T follicular helper cell (primary cell): ENCODE measurements around the gene CERS4.
"Not testable (repeated sequence)": the region's sequence is repeated elsewhere in the genome, so short reads cannot be mapped to it uniquely, and the experiment has no call there.

Source experiments
- DNase-seq: peaks from one replicate; pipeline ENCODE4 v3.0.0-alpha.2; 2020; ENCODE audit warnings: low read depth
- total RNA-seq, 2 experiments: gene quantifications; one replicate each; lab custom pipeline; 2026; lab: John Stamatoyannopoulos, UW

Gene CERS4, protein sequence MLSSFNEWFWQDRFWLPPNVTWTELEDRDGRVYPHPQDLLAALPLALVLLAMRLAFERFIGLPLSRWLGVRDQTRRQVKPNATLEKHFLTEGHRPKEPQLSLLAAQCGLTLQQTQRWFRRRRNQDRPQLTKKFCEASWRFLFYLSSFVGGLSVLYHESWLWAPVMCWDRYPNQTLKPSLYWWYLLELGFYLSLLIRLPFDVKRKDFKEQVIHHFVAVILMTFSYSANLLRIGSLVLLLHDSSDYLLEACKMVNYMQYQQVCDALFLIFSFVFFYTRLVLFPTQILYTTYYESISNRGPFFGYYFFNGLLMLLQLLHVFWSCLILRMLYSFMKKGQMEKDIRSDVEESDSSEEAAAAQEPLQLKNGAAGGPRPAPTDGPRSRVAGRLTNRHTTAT
- total RNA-seq: 20.0 to 26.9 reads per million in 2 experiments

DNA sequence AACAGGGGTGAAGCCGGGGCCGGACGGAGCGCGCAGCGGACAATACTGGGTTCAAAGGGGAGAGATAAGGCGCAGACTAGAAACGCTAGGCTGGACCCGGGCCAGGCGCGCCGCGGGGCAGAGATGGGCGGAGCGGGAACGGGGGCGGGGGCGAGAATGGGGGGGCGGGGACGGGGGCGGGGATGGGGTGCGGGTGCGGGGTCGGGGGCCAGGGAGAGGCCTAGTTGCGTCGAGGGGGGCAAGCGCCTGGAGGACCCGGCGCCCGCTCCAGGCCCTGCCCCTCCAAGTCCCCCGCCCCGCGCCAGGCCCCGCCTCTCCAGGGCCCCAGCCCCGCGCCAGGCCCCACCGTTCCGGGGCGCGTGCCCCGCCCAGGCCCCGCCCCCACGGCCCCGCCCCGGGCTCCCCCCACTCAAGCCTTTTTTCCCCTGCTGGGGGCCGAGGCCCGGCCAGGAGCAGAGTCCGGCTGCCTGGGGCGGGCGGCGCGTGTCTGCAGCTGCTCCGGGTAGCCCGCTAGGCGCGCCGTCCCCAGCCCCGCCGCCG, at the start of gene CERS4:
TSS of gene CERS4 (plus strand) at position 449 of the 540 bp plus-strand sequence. CDS start 41,707 bp downstream, outside the sequence.
- peak; percentile 61 for DNase-seq

DNA sequence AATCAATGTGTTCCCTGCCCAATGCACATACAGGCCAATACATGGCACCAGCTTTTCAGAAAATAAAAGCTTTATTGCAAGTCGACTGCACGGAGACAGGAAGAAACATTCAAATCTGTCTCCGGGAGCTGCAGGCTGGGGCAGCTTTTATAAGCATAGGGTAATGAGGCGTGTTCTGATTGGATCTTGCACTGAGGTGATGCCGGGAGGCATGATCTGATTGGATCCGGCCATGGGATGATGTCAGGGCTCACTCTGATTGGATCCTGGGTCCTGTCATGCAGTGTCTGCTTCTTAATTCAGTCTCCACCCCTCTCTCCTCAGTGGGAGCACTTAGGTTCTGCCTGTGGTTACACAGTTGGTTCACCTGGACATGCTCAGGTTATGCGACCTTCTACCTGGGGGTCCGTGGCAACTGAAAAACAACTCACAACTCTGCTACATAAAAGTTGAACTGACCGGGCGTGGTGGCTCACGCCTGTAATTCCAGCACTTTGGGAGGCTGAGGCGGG, 48.0 kb upstream of the CERS4 start:
- DNase-seq: no peak

DNA sequence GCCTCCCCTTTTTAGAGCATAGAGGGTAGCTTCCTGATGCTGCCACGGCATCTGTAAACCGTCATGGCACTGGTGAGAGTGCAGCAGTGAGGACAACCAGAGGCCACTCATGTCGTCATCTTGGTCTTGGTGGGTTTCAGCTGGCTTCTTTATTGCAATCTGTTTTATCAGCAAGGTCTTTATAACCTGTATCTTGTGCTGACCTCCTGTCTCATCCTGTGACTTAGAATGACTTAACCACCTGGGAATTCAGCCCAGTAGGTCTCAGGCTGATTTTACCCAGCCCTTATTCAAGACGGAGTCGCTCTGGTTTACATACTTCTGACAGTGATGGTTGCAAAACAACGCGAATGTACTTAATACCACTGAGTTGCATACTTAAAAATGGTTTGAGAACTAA, 45.4 kb upstream of the CERS4 start:
- DNase-seq: no peak

DNA sequence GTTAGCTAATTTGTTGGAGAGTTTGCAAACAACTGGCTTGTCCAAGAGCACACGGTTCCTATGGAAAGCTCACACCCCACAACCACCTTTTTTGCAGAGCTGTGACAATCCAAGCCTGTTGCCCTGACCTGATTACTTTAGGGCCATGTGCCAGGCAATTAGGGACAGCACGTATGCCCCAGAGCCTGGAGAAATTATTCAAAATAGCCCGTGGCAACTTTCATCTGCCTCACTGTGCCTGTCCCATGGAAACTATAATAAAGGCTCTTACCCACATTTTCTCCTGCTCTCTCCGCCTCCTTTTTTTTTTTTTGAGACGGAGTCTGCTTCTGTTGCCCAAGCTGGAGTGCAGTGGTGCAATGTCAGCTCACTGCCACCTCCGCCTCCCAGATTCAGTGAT, 41.2 kb upstream of the CERS4 start:
- no peak for DNase-seq

DNA sequence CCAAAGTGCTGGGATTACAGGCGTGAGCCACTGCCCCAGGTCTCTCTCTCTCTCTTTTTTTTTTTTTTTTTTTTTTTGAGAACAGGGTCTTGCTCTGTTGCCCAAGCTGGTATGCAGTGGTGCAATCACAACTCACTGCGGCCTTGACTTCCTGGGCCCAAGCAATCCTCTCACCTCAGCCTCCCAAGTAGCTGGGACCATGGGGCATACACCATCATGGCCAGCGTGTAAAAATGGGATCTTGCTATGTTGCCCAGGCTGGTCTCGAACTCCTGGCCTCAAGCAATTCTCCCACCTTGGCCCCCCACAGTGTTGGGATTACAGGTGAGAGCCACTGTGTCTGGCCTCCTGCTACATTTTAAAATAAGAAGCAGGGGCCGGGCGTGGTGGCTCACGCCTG, 40.6 kb upstream of the CERS4 start:
- DNase-seq: no peak

DNA sequence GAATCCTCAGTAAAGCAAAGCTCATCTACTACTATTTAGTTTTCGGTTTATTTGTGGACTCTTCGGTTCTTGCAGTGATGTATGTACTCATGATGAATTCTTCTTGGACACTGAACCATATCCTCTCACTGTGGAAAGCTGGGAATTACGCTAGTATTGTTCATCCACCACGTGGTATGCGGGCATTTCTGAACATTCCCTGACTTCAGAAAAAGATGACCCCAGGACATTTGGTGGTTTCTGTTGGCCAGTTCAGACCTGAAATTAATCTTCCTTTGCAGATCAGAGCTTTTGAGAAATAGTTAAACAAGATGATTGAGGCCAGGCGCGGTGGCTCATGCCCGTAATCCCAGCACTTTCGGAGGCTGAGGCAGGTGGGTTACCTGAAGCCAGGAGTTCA, 34.5 kb upstream of the CERS4 start:
- no peak for DNase-seq

DNA sequence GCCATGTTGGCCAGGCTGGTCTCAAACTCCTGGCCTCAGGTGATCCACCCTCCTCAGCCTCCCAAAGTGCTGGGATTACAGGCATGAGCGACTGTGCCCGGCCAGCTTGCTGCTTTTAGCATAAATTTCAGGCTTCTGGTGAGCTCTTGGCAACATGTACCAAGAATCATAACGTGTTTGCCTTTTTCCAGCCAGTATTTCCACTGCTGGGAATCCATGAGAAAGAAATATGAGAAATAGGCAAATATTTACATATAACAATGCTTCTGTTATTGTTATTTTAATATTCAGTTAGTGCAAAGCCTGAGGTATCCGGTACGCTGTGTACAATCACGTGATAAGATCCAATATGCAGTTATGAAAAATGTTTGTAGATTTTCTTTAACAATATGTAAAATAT, 29.2 kb upstream of the CERS4 start:
- no peak for DNase-seq

DNA sequence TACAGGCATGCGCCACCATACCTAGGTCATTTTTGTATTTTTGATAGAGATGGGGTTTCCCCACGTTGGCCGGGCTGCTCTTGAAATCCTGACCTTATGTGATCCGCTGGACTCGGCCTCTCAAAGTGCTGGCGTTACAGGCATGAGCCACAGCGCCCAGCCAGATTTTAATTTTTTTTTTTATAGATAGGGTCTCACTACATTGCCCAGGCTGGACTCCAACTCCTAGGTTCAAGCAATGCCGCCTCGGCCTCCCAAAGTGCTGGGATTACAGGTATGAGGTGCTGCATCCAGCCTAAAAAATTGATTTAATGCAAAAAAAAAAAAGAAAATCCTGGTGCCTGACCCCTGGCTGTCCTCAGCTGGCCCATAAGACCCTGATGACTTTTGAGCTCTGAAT, 24.9 kb upstream of the CERS4 start:
- no peak for DNase-seq

DNA sequence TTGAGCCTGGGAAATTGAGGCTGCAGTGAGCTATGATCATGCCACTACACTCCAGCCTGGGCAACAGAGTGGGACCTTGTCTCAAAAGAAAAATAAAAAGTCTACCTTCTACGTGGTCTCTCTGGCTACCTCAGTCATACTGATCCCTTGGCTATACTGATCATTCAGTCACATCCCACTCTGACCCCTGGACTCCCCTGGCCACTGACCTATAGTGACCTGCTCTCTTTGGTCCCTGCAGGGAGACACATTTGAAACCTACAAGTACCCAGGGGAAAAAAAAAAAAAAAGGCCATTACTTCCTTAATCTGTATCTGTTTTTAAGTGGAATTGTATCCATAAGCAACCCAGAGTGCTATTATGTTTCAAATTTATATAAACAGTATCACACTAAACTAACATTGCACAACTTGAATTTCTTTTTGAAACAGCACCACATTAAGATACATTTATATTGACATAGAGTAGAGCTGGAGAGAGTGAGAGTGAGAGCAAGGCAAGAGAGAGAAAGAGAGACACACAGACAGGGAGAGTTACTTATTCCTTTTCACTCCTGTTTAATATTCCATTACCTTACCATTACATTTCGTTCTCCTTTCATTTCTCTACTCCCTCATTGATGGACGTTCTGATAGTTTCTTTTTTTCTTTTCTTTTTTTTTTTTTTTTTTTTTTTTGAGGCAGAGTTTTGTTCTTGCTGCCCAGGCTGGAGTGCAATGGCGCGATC, 23.7 kb upstream of the CERS4 start:
- DNase-seq: no peak

DNA sequence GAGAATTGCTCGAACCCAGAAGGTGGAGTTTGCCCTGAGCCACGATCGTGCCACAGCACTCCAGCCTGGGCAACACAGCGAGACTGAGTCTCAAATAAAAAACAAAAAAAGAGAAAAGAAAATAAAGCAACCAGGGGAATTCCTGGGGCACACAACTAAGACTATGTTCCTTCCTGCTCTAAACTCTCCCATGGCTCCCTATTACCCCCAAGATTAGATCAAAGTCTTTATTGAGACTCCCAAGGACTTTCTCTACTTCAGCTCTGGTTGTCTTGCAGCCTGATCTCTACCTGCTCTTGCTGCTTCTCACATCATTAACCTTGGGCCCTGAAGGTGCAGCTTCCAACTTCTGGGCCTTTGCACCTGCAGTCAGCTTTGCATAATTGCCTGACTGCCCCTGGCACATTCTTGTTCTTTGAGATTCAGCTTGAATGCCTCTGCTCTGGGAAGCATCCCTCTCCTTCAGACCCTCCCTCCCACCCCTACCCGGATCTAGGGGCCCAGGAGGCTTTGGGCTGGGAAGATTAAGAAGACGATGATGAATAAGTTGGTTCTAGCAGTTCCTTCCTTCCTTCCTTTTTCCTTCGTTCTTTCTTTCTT, 16.8 kb upstream of the CERS4 start:
- no peak for DNase-seq

DNA sequence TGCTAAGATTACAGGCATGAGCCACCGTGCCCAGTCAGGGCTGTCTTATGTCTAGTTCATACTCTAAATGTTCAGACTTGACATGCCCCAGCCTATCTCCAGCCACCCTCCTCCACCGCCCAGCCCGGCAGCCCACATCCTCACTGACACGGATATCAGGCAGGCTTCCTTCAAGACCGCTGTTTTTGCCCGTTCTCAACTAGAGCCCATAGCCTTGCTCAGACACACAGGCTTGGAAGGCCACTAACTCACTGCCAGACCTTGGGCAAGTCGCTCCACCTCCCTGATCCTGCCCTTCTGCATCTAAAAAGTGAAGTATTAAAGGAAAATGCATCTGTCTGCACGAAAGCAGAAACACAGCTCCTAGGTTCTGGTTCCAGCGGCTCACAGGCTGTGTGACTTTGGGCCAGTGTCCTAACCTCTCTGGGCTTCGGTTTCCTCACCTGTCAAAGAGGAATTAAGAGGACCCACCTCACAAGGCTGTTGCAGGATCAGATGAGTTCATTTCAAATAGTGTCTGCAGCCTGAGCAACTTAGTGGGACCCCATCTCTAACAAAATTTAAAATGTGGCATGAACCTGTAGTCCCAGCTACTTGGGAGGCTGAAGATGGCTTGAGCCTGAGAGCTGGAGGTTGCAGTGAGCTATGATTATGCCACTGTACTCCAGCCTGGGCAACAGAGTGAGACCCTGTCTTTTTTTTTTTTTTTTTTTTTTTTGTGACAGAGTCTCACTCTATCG, 14.5 kb upstream of the CERS4 start:
- no peak for DNase-seq

DNA sequence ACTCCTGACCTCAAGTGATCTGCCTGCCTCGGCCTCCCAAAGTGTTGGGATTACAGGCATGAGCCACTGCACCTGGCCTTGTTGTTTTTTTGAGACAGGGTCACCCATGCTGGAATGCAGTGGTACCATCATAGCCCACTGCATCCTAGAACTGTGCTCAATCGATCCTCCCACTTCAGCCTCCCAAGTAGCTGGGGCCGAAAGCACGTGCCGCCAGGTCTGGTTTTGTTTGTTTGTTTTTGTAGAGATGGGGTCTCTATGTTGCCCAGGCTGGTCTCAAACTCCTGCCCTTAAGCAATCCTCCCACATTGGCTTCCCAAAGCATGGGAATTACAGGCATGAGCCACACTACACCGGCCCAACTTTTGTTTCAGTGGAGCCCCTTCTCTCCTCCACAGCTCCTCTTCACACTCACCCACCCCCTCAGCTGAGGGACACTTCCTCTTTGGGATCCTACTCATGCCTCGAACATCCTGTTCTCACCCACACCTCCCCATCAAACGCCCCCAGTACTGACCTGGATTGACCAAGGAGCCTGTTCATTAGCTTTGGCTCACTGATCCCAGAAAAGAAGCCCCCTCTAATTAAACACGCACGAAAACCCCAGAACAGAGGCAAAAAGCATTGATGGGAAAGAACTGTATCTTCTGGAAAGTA, 12.8 kb upstream of the CERS4 start:
- DNase-seq: no peak

DNA sequence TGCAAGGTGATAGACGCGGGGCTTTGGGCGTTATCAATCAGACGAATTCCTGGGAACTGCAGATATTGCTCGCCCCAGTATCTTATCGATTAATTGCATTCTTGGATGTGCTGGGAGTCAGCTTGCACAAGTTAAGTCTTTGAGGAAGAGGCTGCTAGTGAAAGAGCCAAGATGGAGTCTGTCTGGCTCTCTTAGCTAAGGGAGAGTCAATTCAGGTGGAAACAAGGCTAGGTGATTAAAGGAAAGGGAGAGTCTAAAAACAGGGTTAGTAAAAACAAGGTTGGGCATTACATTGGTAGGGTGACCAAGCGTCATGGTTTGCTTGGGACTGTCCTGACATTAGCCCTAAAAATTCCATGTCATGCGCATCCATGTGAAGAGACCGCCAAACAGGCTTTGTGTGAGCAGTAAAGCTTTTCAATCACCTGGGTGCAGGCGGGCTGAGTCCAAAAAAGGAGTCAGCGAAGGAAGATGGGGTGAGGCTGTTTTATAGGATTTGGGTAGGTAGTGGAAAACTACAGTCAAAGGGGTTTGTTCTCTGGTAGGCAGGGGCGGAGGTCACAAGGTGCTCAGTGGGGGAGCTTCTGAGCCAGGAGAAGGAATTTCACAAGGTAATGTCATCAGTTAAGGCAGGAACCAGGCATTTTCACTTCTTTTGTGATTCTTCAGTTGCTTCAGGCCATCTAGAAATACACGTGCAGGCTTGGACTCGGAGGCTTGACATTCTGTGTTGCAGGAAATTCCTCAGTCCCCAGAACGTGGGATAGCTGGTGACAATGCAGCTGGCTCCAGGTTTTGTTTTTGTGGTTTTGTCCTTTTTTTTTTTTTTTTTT, 5.7 kb upstream of the CERS4 start:
- DNase-seq: not testable (repeated sequence)

DNA sequence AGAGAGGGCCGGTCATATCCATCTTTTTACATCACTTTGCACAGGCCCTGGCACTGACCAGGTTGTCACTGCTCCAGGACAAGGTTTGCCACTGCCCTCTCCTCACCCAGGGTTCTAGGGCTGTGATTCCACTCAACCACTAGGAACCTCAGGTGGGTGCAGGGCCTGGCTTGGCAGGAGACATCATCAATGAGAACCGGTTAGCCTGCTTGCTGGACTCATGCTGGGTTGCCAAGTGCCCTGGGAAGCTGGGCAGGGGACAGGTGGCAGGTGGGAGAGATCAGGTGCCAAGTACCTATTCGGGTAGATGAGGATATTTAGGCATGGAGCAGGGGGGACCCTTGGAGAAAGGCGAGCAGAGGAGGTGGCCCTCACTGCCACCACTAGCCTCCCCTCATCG, 4.2 kb upstream of the CERS4 start:
- DNase-seq: no peak

DNA sequence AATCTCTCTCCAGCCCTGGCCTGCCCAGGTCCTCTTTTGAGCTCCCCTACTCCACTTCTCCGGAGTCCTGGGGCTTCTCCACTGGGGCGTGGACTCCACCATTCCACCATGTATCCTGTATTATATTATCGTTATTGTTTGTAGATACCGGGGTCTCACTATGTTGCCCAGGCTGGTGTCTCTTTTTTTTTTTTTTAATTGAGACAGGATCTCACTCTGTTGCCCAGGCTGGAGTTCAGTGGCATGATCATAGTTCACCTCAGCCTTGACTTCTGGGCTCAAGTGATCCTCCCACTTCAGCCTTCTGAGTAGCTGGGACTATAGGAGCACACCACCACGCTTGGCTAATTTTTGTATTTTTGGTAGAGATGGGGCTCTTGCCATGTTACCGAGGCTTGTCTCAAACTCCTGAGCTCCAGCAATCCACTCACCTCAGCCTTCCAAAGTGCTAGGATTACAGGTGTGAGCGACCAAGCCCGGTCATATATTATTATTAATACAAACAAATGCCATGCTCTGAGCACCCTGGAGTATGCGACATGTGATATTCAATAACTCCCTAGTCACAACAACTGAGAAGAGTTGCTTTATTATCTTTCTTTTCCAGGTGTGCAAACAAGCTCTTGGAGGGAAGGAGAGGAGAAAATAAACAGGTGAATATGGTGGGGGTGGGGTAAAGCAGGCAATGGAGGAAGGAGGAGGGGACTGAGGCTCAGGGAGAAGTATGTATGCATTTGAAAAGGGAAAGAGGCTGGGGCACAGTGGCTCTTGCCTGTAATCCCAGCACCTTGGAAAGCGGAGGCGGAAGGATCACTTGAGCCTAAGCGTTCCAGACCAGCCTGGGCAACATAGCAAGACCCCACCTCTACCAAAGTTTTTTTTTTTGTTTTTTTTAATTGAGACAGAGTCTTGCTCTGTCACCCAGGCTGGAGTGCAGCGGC, 2.8 kb upstream of the CERS4 start:
- no peak for DNase-seq

DNA sequence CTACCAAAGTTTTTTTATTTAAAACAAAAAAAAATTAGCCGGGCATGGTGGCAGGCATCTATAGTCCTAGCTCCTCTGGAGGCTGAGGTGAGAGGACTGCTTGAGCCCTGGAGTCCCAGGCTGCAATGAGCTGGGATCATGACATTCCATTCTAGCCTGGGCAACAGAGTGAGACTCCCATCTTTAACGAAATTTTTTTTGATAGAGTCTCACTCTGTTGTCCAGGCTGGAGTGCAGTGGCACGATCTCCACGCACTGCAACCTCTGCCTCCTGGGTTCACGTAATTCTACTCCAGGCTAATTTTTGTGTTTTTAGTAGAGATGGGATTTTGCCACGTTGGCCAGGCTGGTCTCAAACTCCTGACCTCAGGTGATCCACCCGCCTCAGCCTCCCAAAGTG, 1.8 kb upstream of the CERS4 start:
- DNase-seq: not testable (repeated sequence)

DNA sequence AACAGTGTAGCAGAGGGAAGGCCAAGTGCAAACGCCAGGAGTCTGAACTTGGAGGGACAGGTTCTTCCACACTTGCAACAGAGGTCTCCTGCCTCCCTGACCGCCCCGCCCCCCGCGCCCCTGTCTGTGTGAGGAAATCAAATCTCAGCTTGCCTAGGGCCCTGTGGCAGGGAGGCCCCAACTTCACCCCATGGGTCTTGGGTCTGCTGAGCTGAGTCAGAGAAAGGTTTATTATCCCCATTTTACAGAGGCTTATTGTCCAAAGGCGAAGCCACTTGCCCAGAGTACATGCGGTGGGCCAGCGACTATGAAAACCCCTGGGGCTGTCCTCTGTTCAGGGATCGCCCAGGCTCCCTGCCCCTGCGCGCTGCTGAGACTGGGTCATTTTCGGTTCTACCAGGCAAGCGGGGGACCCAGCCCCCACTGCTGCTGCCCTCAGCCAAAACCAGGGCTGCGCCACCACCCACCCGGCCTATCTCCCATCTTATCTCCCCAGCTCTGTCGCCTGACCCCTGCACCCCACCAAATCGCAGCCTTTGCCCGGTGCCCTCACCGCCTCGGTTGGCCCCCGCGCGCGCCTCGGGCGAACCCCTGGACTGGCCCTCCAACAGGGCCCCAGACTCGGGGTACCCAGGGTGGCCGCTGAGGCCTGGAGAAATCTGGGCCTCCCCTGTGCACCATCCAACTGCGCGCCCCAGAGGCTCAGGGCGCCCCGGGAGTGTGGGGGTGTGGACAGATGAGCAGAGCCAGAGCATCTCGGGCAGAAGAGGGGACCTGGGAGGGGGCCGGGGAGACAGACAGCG, 850 bp upstream of the CERS4 start:
- no peak for DNase-seq
